Mesenchymal stem cell (in vitro differentiated cells and primary cell): Measurements from ENCODE around the gene TTC39A. TPM values are rescaled to one million over a fixed set of nuclear protein-coding genes. Genes with fewer than 3 reads are reported as not detected.
A peak's percentile ranks its signal among the peaks of the same experiment; 100 is the strongest.

Source experiments
- DNase-seq: peaks from one replicate; pipeline ENCODE4 v3.0.0-alpha.2; 2013
- H2AFZ ChIP-seq: one replicate; pipeline ENCODE4 v1.6.1; 2013; ENCODE audit warnings: low read depth, mild to moderate bottlenecking, control low read depth, inconsistent platforms, low read length, moderate library complexity
- H2AK5ac ChIP-seq: 2 replicates; pipeline ENCODE4 v1.6.1; 2013; ENCODE audit warnings: low read length, moderate library complexity, mild to moderate bottlenecking, inconsistent platforms; ENCODE audit not compliant: severe bottlenecking
- H2BK120ac ChIP-seq: one replicate; pipeline ENCODE4 v1.6.1; 2013; ENCODE audit warnings: low read depth, mild to moderate bottlenecking, inconsistent platforms, low read length, moderate library complexity
- H2BK12ac ChIP-seq, 2 experiments: one replicate each; pipeline ENCODE4 v1.6.1; 2013; ENCODE audit warnings: inconsistent platforms in 2 of 2, low read length in 2 of 2, mild to moderate bottlenecking in 2 of 2, moderate library complexity in 2 of 2, control low read depth in 1 of 2
- H2BK15ac ChIP-seq: one replicate; pipeline ENCODE4 v1.6.1; 2013; ENCODE audit warnings: mild to moderate bottlenecking, low read depth, inconsistent platforms; ENCODE audit not compliant: poor library complexity, severe bottlenecking
- H2BK5ac ChIP-seq: 2 replicates; pipeline ENCODE4 v1.6.1; 2013; ENCODE audit warnings: low read depth, mild to moderate bottlenecking, low read length, control low read depth, inconsistent platforms; ENCODE audit not compliant: poor library complexity, severe bottlenecking
- H3K14ac ChIP-seq, 2 experiments: one replicate each; pipeline ENCODE4 v1.6.1; 2013; ENCODE audit warnings: inconsistent platforms in 2 of 2, low read length in 2 of 2, control low read depth in 1 of 2, mild to moderate bottlenecking in 1 of 2, moderate library complexity in 1 of 2
- H3K18ac ChIP-seq, 2 experiments: one replicate each; pipeline ENCODE4 v1.6.1; 2013; ENCODE audit warnings: inconsistent platforms in 2 of 2, low read length in 2 of 2, control low read depth in 1 of 2, low read depth in 1 of 2, mild to moderate bottlenecking in 1 of 2
- H3K23ac ChIP-seq, 2 experiments: one replicate each; pipeline ENCODE4 v1.6.1; 2013; ENCODE audit warnings: inconsistent platforms in 2 of 2, low read length in 2 of 2, mild to moderate bottlenecking in 2 of 2, moderate library complexity in 2 of 2, control low read depth in 1 of 2
- H3K27ac ChIP-seq: 2 replicates; pipeline ENCODE4 v1.5.1; 2013; ENCODE audit warnings: mild to moderate bottlenecking, moderate library complexity, low read length, control low read depth, inconsistent platforms; ENCODE audit not compliant: poor library complexity, severe bottlenecking
- H3K27me3 ChIP-seq, 2 experiments: 2 replicates each; pipeline versions ENCODE4 v1.6.1 to v1.7.0; 2013; ENCODE audit warnings: low read length in 2 of 2, mild to moderate bottlenecking in 2 of 2, moderate library complexity in 2 of 2, control low read depth in 1 of 2, inconsistent platforms in 1 of 2; ENCODE audit not compliant: control insufficient read depth in 1 of 2, insufficient read depth in 1 of 2
- H3K36me3 ChIP-seq, 2 experiments: 2 replicates each; pipeline versions ENCODE4 v1.6.1 to v1.7.0; 2013; ENCODE audit warnings: low read length in 2 of 2, control low read depth in 1 of 2, inconsistent platforms in 1 of 2, low read depth in 1 of 2, mild to moderate bottlenecking in 1 of 2; ENCODE audit not compliant: insufficient read depth in 2 of 2, control insufficient read depth in 1 of 2
- H3K4ac ChIP-seq, 2 experiments: one replicate each; pipeline ENCODE4 v1.6.1; 2013; ENCODE audit warnings: inconsistent platforms in 2 of 2, low read length in 2 of 2, mild to moderate bottlenecking in 2 of 2, moderate library complexity in 2 of 2, control low read depth in 1 of 2, low read depth in 1 of 2
- H3K4me1 ChIP-seq: 2 replicates; pipeline ENCODE4 v1.6.1; 2013; ENCODE audit warnings: low read depth, low read length, control low read depth; ENCODE audit not compliant: control insufficient read depth, insufficient read depth
- H3K4me2 ChIP-seq: 2 replicates; pipeline ENCODE4 v1.6.1; 2013; ENCODE audit warnings: low read length, mild to moderate bottlenecking, inconsistent platforms; ENCODE audit not compliant: poor library complexity, severe bottlenecking
- H3K4me3 ChIP-seq, 2 experiments: 2 replicates each; pipeline versions ENCODE4 v1.5.1 to v1.7.0; 2013; ENCODE audit warnings: low read length in 2 of 2, mild to moderate bottlenecking in 2 of 2, control low read depth in 1 of 2, low read depth in 1 of 2; ENCODE audit not compliant: insufficient read depth in 1 of 2
- H3K79me1 ChIP-seq: replicated peaks from 2 replicates; pipeline ENCODE4 v1.6.1; 2013; ENCODE audit warnings: mild to moderate bottlenecking, control low read depth, low read length, inconsistent platforms; ENCODE audit not compliant: poor library complexity, severe bottlenecking
- H3K9ac ChIP-seq: 2 replicates; pipeline ENCODE4 v1.7.0; 2013; ENCODE audit warnings: mild to moderate bottlenecking, low read length, moderate library complexity
- H3K9me3 ChIP-seq: 2 replicates; pipeline ENCODE4 v1.7.0; 2013; ENCODE audit warnings: mild to moderate bottlenecking, low read length; ENCODE audit not compliant: control insufficient read depth
- H4K8ac ChIP-seq: one replicate; pipeline ENCODE4 v1.6.1; 2013; ENCODE audit warnings: inconsistent platforms, mild to moderate bottlenecking, low read length, moderate library complexity
- H4K91ac ChIP-seq: one replicate; pipeline ENCODE4 v1.6.1; 2013; ENCODE audit warnings: mild to moderate bottlenecking, low read length, inconsistent platforms
- WGBS: methylation state at CpG from one replicate; pipeline ENCODE4 v1.1.7; 2013; ENCODE audit warnings: mixed read lengths; 5-methylcytosine and 5-hydroxymethylcytosine counted together
- polyA plus RNA-seq, 2 experiments: library from polyadenylated mRNA; stranded (reverse); fragments of 200-250 nt; gene quantifications; one replicate each; pipeline ENCODE4 v1.2.3, GENCODE V29; 2013

TTC39A gene
- polyA plus RNA-seq (2013, experiment 1 of 2): 2.3 TPM
- polyA plus RNA-seq (2013, experiment 2 of 2): 2.4 TPM

DNA sequence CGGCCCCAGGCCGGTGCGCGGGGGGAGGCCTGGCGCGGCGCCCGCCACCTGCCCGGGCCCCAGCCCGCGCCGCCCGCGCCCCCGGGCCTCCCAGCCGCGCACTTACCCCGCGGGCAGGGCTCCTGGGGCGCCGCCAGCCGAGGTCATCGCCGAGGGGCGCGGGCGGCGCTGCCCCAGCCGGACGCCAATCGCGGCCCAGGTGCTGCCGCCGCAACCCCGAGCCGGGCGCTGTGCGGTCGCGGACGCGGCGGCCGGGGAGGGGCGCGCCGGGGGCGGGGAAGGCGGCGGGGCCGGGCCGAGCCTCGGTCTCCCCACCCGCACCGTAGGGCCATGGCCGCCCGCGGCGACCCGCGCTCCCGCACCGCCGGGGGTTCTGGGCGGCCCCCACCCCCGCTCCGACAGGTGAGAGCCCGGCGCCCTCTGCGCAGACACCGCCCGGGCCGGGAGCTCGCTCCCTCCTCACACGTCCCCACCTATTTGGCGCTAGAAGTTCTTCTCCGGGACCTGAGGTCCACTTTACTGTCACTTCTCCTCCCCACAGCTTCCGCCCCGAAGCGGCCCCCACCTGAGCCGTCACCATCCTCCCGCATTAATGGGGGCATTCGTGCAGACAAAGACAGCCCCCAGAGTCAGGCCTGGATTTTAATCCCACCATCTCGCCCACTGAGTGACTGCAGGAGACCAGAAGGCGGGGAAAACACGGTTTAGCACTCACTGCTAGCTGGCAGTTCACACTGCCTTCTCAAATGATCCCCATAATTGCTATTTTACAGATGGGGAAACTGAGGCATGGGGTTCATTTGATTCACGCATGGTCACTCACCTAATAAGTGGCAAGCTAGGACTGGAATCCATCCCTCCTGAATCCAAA lies at the start of gene TTC39A:
TTC39A (minus strand) TSS at position 232 of the 871 bp plus-strand sequence; CDS start at position 147, 85 bp downstream.
- Histone ChIP-seq H3K4me3 (peak within 1 kb of the TSS; percentile 53 to 75), H3K4ac (peak within 1 kb of the TSS; percentile 24 to 32), H2BK12ac (peak within 1 kb of the TSS in 1 of 2 experiments; percentile 81), H3K27me3 (no peaks in the 10 kb centered on the region), H2AFZ (peak within 1 kb of the TSS; percentile 60), H3K4me1 (peaks cover 27% of the 10 kb centered on the region), H4K8ac (peak within 1 kb of the TSS; percentile 67), H3K23ac (peak within 1 kb of the TSS in 1 of 2 experiments; percentile 56), H3K14ac (no peak within 1 kb of the TSS), H2BK5ac (no peak within 1 kb of the TSS), H3K27ac (no peak within 1 kb of the TSS), H2AK5ac (no peak within 1 kb of the TSS), H3K9ac (peak within 1 kb of the TSS; percentile 64), H3K4me2 (peak within 1 kb of the TSS; percentile 61), H3K18ac (peak within 1 kb of the TSS; percentile 61 to 89), H3K79me1 (no peaks in the 10 kb centered on the region), H2BK15ac (peak within 1 kb of the TSS; percentile 73), H3K36me3 (no peaks in the 10 kb centered on the region), H3K9me3 (no peaks in the 10 kb centered on the region), H2BK120ac (peak within 1 kb of the TSS; percentile 77), H4K91ac (peak within 1 kb of the TSS; percentile 69)
- WGBS: 5% methylated on average over 51 of the region's 87 CpGs
- no peak for DNase-seq

GRCh38 chr1:51378871-51379270 lies 48.5 kb upstream of the TTC39A start:
- Histone ChIP-seq H3K27ac (no peak overlapping the region), H2BK5ac (no peak overlapping the region), H3K23ac (no peak overlapping the region), H3K4ac (no peak overlapping the region), H3K9ac (no peak overlapping the region), H3K14ac (no peak overlapping the region), H4K91ac (no peak overlapping the region), H3K4me1 (no peaks in the 10 kb centered on the region), H2AFZ (no peak overlapping the region), H3K9me3 (no peaks in the 10 kb centered on the region), H3K36me3 (peaks cover 18 to 57% of the 10 kb centered on the region in 2 experiments), H3K79me1 (peaks cover 1% of the 10 kb centered on the region), H3K4me2 (no peak overlapping the region), H2AK5ac (no peak overlapping the region), H2BK15ac (no peak overlapping the region), H2BK12ac (no peak overlapping the region), H3K27me3 (no peaks in the 10 kb centered on the region), H3K4me3 (no peak overlapping the region), H2BK120ac (no peak overlapping the region), H4K8ac (no peak overlapping the region), H3K18ac (no peak overlapping the region)
- WGBS: 95% methylated on average over 4 of the region's 6 CpGs
- DNase-seq: no peak

DNA sequence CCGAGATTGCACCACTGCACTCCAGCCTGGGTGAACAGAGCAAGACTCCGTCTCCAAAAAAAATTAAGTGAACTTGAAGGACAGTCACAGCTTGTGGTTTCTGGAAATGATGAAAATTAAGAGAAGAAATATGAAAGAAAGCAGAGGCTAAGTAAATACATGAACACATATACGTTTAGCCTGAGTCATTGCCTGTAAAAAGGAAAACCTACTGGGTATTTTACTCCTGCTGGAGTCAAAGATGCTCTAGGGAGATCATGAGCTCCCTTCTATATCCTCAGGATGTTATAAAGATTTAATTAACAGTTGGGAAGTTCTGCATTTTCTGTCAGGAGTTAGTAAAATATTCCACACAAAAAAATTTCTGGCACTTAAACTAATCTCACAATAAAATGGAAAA lies 43.5 kb upstream of the TTC39A start:
- no peak overlapping the region for H2BK120ac ChIP-seq
- H3K23ac ChIP-seq: no peak overlapping the region
- no peak overlapping the region for H2BK15ac ChIP-seq
- no peaks in the 10 kb centered on the region for H3K27me3 ChIP-seq
- no peaks in the 10 kb centered on the region for H3K9me3 ChIP-seq
- H3K79me1 ChIP-seq: no peaks in the 10 kb centered on the region
- H3K9ac ChIP-seq: no peak overlapping the region
- no peak for DNase-seq
- H3K36me3 ChIP-seq: peaks cover 17 to 67% of the 10 kb centered on the region in 2 experiments
- no peaks in the 10 kb centered on the region for H3K4me1 ChIP-seq
- H3K14ac ChIP-seq: no peak overlapping the region
- no peak overlapping the region for H2BK12ac ChIP-seq
- H4K8ac ChIP-seq: no peak overlapping the region
- no peak overlapping the region for H2AK5ac ChIP-seq
- H2BK5ac ChIP-seq: no peak overlapping the region
- H3K4ac ChIP-seq: no peak overlapping the region
- H4K91ac ChIP-seq: no peak overlapping the region
- H3K4me2 ChIP-seq: no peak overlapping the region
- WGBS: 100% methylated on average over 3 of the region's 3 CpGs
- no peak overlapping the region for H3K27ac ChIP-seq
- H2AFZ ChIP-seq: no peak overlapping the region
- no peak overlapping the region for H3K4me3 ChIP-seq
- H3K18ac ChIP-seq: no peak overlapping the region

DNA sequence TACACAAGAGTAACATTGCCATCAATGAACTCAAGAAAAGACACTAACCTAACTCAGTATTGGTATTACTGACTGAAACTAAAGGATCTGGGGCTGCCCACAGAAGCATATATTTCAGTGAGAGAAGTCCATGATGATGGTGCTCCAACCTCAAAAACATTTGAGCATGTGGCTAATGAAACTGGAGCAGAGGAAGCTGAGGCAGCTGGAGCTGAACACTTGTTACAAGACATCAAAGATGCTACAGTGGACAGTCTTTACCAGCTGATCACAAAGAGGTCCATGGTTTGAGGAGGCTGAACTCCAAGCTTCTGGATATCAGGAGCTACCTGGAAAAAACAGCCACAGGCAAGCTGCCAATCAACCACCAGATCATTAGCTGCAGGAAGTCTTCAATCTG lies 42.2 kb upstream of the TTC39A start:
- Histone ChIP-seq H4K91ac (no peak overlapping the region), H4K8ac (no peak overlapping the region), H2BK15ac (no peak overlapping the region), H3K14ac (no peak overlapping the region), H3K18ac (no peak overlapping the region), H3K4me1 (no peaks in the 10 kb centered on the region), H3K9me3 (no peaks in the 10 kb centered on the region), H3K27me3 (no peaks in the 10 kb centered on the region), H2BK12ac (no peak overlapping the region), H2BK120ac (no peak overlapping the region), H3K27ac (no peak overlapping the region), H2AK5ac (no peak overlapping the region), H3K36me3 (peaks cover 17 to 60% of the 10 kb centered on the region in 2 experiments), H2AFZ (no peak overlapping the region), H3K4me3 (no peak overlapping the region), H3K4me2 (no peak overlapping the region), H3K4ac (no peak overlapping the region), H3K9ac (no peak overlapping the region), H2BK5ac (no peak overlapping the region), H3K23ac (no peak overlapping the region), H3K79me1 (no peaks in the 10 kb centered on the region)
- DNase-seq: no peak
